Right lobe of liver (tissue), 4 donors: Measurements from ENCODE around the gene FRMD3.

Experiments used
- CTCF ChIP-seq, 4 donors: fragments of 200-600 bp in 3 of 4; fragments of 450-650 bp in 1 of 4; IDR thresholded peaks; one replicate each; pipeline versions ENCODE4 v1.5.1 to v1.8.0; 2016 to 2022; ENCODE audit warnings: antibody characterized with exemption in 4 of 4, mild to moderate bottlenecking in 2 of 4
- POLR2A ChIP-seq: fragments of 450-650 bp; IDR thresholded peaks from one replicate; pipeline ENCODE4 v1.6.1; 2017; ENCODE audit warnings: antibody characterized with exemption, mild to moderate bottlenecking
- donor health status: DM: no; HTN: no; CAD: no.
- donor health status: DM: no; HTN: no; CAD: no.
- donor health status: DM: no; HTN: yes; CAD: no.

GRCh38 chr9:83281306-83282255 lies 256.6 kb downstream of the FRMD3 start:
- TF ChIP-seq CTCF (IDR thresholded peaks at IDR 0.05) (no peak), POLR2A (no peak)
